Muscle of leg (tissue), 11 donors: ENCODE measurements around the gene COPS7B. TPM values are rescaled to one million over a fixed set of nuclear protein-coding genes. Genes with fewer than 3 reads are reported as not detected.

Experiments
- DNase-seq: peaks from one replicate; pipeline ENCODE4 v3.0.0; 2013
- H3K27ac ChIP-seq: one replicate; pipeline ENCODE4 v1.5.1; 2013; ENCODE audit warnings: mild to moderate bottlenecking, low read length, control low read depth
- H3K27me3 ChIP-seq: one replicate; pipeline ENCODE4 v1.6.1; 2013; ENCODE audit warnings: low read length; ENCODE audit not compliant: control insufficient read depth, insufficient read depth
- H3K36me3 ChIP-seq: one replicate; pipeline ENCODE4 v1.6.1; 2013; ENCODE audit warnings: low read length; ENCODE audit not compliant: control insufficient read depth, insufficient read depth
- H3K4me1 ChIP-seq: one replicate; pipeline ENCODE4 v1.6.1; 2013; ENCODE audit warnings: low read length; ENCODE audit not compliant: control insufficient read depth, insufficient read depth
- H3K4me3 ChIP-seq: one replicate; pipeline ENCODE4 v1.5.1; 2013; ENCODE audit warnings: low read length, control low read depth
- H3K9me3 ChIP-seq: replicated peaks from 2 replicates; pipeline ENCODE4 v1.6.1; 2013; ENCODE audit warnings: low read depth, low read length; ENCODE audit not compliant: control insufficient read depth
- WGBS: methylation state at CpG from one replicate; pipeline ENCODE4 v1.1.5; 2013; ENCODE audit warnings: missing lambda C conversion rate; ENCODE audit not compliant: insufficient coverage; 5-methylcytosine and 5-hydroxymethylcytosine counted together
- polyA plus RNA-seq, 8 donors: library from polyadenylated mRNA; unstranded; fragments of 120-200 nt; gene quantifications; one replicate each; pipeline versions ENCODE4 v1.2.1 to v1.2.3, GENCODE V29; 2013; ENCODE audit warnings: inconsistent platforms in 1 of 8, low replicate concordance in 1 of 8; ENCODE audit not compliant: insufficient read length in 8 of 8, insufficient read depth in 1 of 8
- total RNA-seq: library from RNA; stranded (reverse); fragments of 120-200 nt; gene quantifications from one replicate; pipeline ENCODE4 v1.2.4, GENCODE V29; 2013

The COPS7B gene
- total and polyA plus RNA-seq, 9 donors = 21.6 to 42.2 (median 38.8) TPM

DNA sequence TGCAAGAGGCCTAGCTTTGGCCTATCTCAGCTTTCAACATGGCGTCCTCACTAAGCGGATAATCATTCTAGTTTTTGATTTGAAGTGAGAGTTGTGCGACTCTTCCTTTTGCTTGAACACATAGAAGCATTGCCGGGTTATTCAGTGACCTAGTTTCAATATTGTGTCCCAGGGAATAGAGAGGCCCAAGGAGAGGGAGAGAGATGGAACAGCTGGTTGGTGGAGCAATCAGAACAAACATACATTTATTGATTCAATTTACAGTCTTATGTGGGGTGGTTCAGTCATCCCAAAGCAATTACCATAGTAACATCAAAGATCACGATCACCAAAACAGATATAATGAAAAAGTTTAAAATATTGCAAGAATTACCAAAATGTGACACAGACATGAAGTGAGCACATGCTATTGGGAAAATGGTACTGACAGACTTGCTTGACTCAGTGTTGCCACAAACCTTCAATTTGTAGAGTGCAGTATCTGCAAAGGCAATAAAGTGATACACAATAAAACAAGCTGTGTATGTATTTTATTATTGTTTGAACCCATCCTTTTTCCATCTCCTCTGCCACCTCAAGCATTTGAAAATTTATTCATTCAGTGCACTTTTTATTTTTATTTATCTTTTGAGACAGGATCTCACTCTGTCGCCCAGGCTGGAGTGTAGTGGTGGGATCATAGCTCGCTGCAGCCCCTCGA lies 30.2 kb downstream of the COPS7B start:
- Histone ChIP-seq H3K27ac (no peak overlapping the region), H3K4me1 (no peaks in the 10 kb centered on the region), H3K4me3 (no peak overlapping the region), H3K36me3 (peaks cover 15% of the 10 kb centered on the region), H3K27me3 (no peaks in the 10 kb centered on the region), H3K9me3 (peaks cover 10% of the 10 kb centered on the region)
- WGBS = 100% methylated on average over 1 of the region's 8 CpGs
- no peak for DNase-seq

- H3K4me1 ChIP-seq = no peaks in the 10 kb centered on the region
- WGBS = 75% methylated on average over 2 of the region's 2 CpGs
- no peaks in the 10 kb centered on the region for H3K27me3 ChIP-seq
- peaks cover 13% of the 10 kb centered on the region for H3K9me3 ChIP-seq
- H3K4me3 ChIP-seq = no peak overlapping the region
- H3K27ac ChIP-seq = no peak overlapping the region
- no peaks in the 10 kb centered on the region for H3K36me3 ChIP-seq
- DNase-seq = no peak
Observed at GRCh38 chr2:231819447-231820042, 33.3 kb downstream of the COPS7B start.

GRCh38 chr2:231820786-231821303 lies 34.6 kb downstream of the COPS7B start:
- no peak for DNase-seq
- no peaks in the 10 kb centered on the region for H3K27me3 ChIP-seq
- H3K36me3 ChIP-seq = no peaks in the 10 kb centered on the region
- 30% methylated on average over 5 of the region's 12 CpGs for WGBS
- peaks cover 3% of the 10 kb centered on the region for H3K9me3 ChIP-seq
- no peak overlapping the region for H3K4me3 ChIP-seq
- no peak overlapping the region for H3K27ac ChIP-seq
- no peaks in the 10 kb centered on the region for H3K4me1 ChIP-seq

- no peak for DNase-seq
- WGBS = no CpG with 5 or more reads among the region's 3 CpGs
- peaks cover 3% of the 10 kb centered on the region for H3K9me3 ChIP-seq
- no peak overlapping the region for H3K4me3 ChIP-seq
- H3K27ac ChIP-seq = no peak overlapping the region
- H3K36me3 ChIP-seq = no peaks in the 10 kb centered on the region
- H3K4me1 ChIP-seq = no peaks in the 10 kb centered on the region
- no peaks in the 10 kb centered on the region for H3K27me3 ChIP-seq
Observed at GRCh38 chr2:231821908-231822307, 35.7 kb downstream of the COPS7B start.

GRCh38 chr2:231853105-231853504 lies 66.9 kb downstream of the COPS7B start:
- Histone ChIP-seq H3K4me3 (no peak overlapping the region), H3K4me1 (no peaks in the 10 kb centered on the region), H3K27me3 (no peaks in the 10 kb centered on the region), H3K9me3 (no peaks in the 10 kb centered on the region), H3K36me3 (no peaks in the 10 kb centered on the region), H3K27ac (no peak overlapping the region)
- WGBS = 94% methylated on average over 2 of the region's 10 CpGs
- no peak for DNase-seq

GRCh38 chr2:231854616-231855125 lies 68.4 kb downstream of the COPS7B start:
- Histone ChIP-seq H3K27me3 (no peaks in the 10 kb centered on the region), H3K9me3 (no peaks in the 10 kb centered on the region), H3K4me3 (no peak overlapping the region), H3K36me3 (no peaks in the 10 kb centered on the region), H3K4me1 (no peaks in the 10 kb centered on the region), H3K27ac (no peak overlapping the region)
- no peak for DNase-seq
- WGBS = 74% methylated on average over 9 of the region's 9 CpGs

DNA sequence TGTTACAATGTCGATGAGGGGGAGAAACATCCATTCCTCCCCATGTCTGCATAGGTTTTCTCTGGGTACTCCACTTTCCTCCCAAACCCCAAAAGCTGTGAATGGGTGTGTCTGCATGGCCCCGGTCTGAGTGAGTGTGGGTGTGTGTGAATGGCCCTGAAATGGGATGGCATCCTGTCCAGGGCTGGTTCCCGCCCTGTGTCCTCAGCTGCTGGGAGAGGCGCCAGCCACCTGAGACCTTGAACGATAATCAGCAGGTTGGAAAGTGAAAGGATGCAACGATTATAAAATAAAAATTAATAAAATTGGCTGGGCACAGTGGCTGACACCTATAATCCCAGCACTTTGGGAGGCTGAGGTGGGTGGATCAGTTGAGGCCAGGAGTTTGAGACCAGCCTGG lies 70.7 kb downstream of the COPS7B start:
- Histone ChIP-seq H3K9me3 (no peaks in the 10 kb centered on the region), H3K4me1 (no peaks in the 10 kb centered on the region), H3K36me3 (no peaks in the 10 kb centered on the region), H3K27ac (no peak overlapping the region), H3K27me3 (peaks cover 3% of the 10 kb centered on the region), H3K4me3 (no peak overlapping the region)
- WGBS = 88% methylated on average over 4 of the region's 6 CpGs
- no peak for DNase-seq

Other genes with a start within 250 kb of the COPS7B start
- gene TEX44, start 193.6 kb upstream of the COPS7B start, total RNA-seq = not detected
- not detected for gene TEX44, start 193.6 kb upstream of the COPS7B start, polyA plus RNA-seq
- 657 TPM for gene PTMA, start 77.9 kb upstream of the COPS7B start, total RNA-seq
- gene PTMA, start 77.9 kb upstream of the COPS7B start, polyA plus RNA-seq = 100 to 1,000 TPM; 598 to 939 (median 730) TPM
- gene PDE6D, start 5.2 kb upstream of the COPS7B start, total RNA-seq = 20.3 TPM
- 10 to 100 TPM; 17.4 to 23.6 (median 20.8) TPM for gene PDE6D, start 5.2 kb upstream of the COPS7B start, polyA plus RNA-seq
- 1.5 TPM for gene NPPC, start 140.0 kb downstream of the COPS7B start, total RNA-seq
- gene NPPC, start 140.0 kb downstream of the COPS7B start, polyA plus RNA-seq = 10 to 100 TPM in 1 of 8 donors, 1 to 10 TPM in 7; 2.1 to 17.3 (median 4.9) TPM
- 19.3 TPM for gene DIS3L2, start 175.3 kb downstream of the COPS7B start, total RNA-seq
- gene DIS3L2, start 175.3 kb downstream of the COPS7B start, polyA plus RNA-seq = 10 to 100 TPM; 21.5 to 29.8 (median 24.4) TPM